Camera-type eye (tissue), 1 donor: ENCODE results near the gene SNX7. TPM values are rescaled to one million over a fixed set of nuclear protein-coding genes. Genes with fewer than 3 reads are reported as not detected.

Experiments used
- total RNA-seq: library from RNA; depleted of rRNA; stranded (reverse); fragments of >200 nt; gene quantifications from one replicate; pipeline ENCODE4 v1.2.3, GENCODE V29; 2014

Gene SNX7, protein sequence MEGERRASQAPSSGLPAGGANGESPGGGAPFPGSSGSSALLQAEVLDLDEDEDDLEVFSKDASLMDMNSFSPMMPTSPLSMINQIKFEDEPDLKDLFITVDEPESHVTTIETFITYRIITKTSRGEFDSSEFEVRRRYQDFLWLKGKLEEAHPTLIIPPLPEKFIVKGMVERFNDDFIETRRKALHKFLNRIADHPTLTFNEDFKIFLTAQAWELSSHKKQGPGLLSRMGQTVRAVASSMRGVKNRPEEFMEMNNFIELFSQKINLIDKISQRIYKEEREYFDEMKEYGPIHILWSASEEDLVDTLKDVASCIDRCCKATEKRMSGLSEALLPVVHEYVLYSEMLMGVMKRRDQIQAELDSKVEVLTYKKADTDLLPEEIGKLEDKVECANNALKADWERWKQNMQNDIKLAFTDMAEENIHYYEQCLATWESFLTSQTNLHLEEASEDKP
- 30.2 TPM for total RNA-seq

DNA sequence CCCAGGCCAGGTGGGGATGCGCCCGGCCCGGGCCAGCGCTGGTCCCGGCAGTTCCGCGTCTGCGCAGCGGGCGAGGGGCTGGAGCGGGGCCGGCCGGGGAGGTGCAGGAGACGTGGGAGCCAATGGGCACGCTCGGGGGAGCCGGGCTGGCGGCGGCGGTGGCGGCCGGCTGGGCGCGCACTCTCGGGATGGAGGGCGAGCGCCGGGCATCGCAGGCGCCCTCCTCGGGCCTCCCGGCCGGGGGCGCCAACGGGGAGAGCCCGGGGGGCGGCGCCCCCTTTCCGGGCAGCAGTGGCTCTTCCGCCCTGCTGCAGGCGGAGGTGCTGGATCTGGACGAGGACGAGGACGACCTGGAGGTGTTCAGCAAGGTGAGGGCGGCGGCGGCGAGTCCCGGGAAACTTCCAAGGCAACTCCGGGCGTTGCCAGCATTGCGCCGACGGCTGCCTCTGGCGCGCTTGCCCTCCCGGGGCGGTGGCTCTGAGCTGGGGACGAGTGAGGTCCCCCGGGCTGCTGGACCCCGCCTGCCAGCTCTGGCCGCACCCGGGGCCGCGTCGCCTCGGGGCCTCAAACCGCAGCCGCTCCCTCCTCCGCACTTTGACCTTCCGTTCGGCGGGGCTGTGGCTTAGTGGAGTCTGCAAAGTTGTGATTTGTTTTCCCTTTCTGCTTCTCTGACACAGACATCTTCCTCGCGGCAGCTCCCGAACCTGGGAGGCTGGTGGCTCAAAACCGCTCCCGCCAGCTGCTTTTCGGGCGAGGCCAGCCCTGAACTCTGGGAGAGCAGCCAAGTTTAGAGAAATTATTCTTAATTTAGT, at the start of gene SNX7:
Gene SNX7 (plus strand): TSS at position 178 of the 812 bp plus-strand sequence. CDS start 11 bp downstream, at position 189.

